NCI-H2081 treated with DMSO at 0.1 percent for 48 hours (cell line): ENCODE data around the gene UBE4A.

Source experiments
- DNase-seq: peaks from one replicate; lab custom pipeline; 2025; lab: John Stamatoyannopoulos, UW

The UBE4A gene

GRCh38 chr11:118359295-118359958, at the start of gene UBE4A:
UBE4A (plus strand) TSS chr11:118359600; CDS start chr11:118365081, 5,481 bp downstream.
- DNase-seq: peak; percentile 73

- no peak for DNase-seq
Observed at GRCh38 chr11:118310271-118310670, 49.1 kb upstream of the UBE4A start.

GRCh38 chr11:118310781-118311485, 48.5 kb upstream of the UBE4A start:
- DNase-seq: no peak

- DNase-seq: no peak
Observed at GRCh38 chr11:118311518-118311917, 47.9 kb upstream of the UBE4A start.

- DNase-seq: no peak
Observed at GRCh38 chr11:118312328-118312727, 47.1 kb upstream of the UBE4A start.

- DNase-seq: no peak
Observed at GRCh38 chr11:118313242-118313641, 46.2 kb upstream of the UBE4A start.

- DNase-seq: no peak
Observed at GRCh38 chr11:118314988-118315411, 44.4 kb upstream of the UBE4A start.

- no peak for DNase-seq
Observed at GRCh38 chr11:118318124-118318523, 41.3 kb upstream of the UBE4A start.

- DNase-seq: no peak
Observed at GRCh38 chr11:118318581-118319336, 40.6 kb upstream of the UBE4A start.

- no peak for DNase-seq
Observed at GRCh38 chr11:118319337-118319707, 40.1 kb upstream of the UBE4A start.

- no peak for DNase-seq
Observed at GRCh38 chr11:118320515-118320914, 38.9 kb upstream of the UBE4A start.

- DNase-seq: no peak
Observed at GRCh38 chr11:118321386-118322082, 37.9 kb upstream of the UBE4A start.

- DNase-seq: no peak
Observed at GRCh38 chr11:118322721-118323120, 36.7 kb upstream of the UBE4A start.

GRCh38 chr11:118325283-118325682, 34.1 kb upstream of the UBE4A start:
- no peak for DNase-seq

- no peak for DNase-seq
Observed at GRCh38 chr11:118328745-118329144, 30.7 kb upstream of the UBE4A start.

GRCh38 chr11:118334745-118335144, 24.7 kb upstream of the UBE4A start:
- DNase-seq: no peak

GRCh38 chr11:118338637-118339061, 20.8 kb upstream of the UBE4A start:
- DNase-seq: no peak

- DNase-seq: no peak
Observed at GRCh38 chr11:118339281-118339961, 20.0 kb upstream of the UBE4A start.

- DNase-seq: no peak
Observed at GRCh38 chr11:118340449-118340848, 19.0 kb upstream of the UBE4A start.

GRCh38 chr11:118341261-118341660, 18.1 kb upstream of the UBE4A start:
- no peak for DNase-seq

GRCh38 chr11:118341815-118342489, 17.4 kb upstream of the UBE4A start:
- DNase-seq: no peak
